Measurements from ENCODE around the gene RNF141.

RNF141 gene

GRCh38 chr11:10540915-10541560 is at the start of gene RNF141:
TSS of gene RNF141 (minus strand) at chr11:10541187. CDS start at chr11:10534158, 7,029 bp downstream.
- DNase-seq (ENCODE audit: low read depth): peak; percentile 96

GRCh38 chr11:10590218-10590915 is 49.4 kb upstream of the RNF141 start:
- DNase-seq (ENCODE audit: low read depth): no peak

GRCh38 chr11:10588904-10589303 is 47.9 kb upstream of the RNF141 start:
- DNase-seq (ENCODE audit: low read depth): no peak

GRCh38 chr11:10587995-10588394 is 47.0 kb upstream of the RNF141 start:
- no peak for DNase-seq (ENCODE audit: low read depth)

GRCh38 chr11:10587388-10587787 is 46.4 kb upstream of the RNF141 start:
- DNase-seq (ENCODE audit: low read depth): no peak

- DNase-seq (ENCODE audit: low read depth): no peak
Observed at GRCh38 chr11:10584071-10584501, 43.1 kb upstream of the RNF141 start.

- no peak for DNase-seq (ENCODE audit: low read depth)
Observed at GRCh38 chr11:10581481-10582019, 40.6 kb upstream of the RNF141 start.

GRCh38 chr11:10580623-10581022 is 39.6 kb upstream of the RNF141 start:
- DNase-seq (ENCODE audit: low read depth): no peak

- no peak for DNase-seq (ENCODE audit: low read depth)
Observed at GRCh38 chr11:10579700-10580099, 38.7 kb upstream of the RNF141 start.

GRCh38 chr11:10576035-10576398 is 35.0 kb upstream of the RNF141 start:
- DNase-seq (ENCODE audit: low read depth): no peak

GRCh38 chr11:10575346-10576034 is 34.5 kb upstream of the RNF141 start:
- DNase-seq (ENCODE audit: low read depth): no peak

GRCh38 chr11:10573556-10573955 is 32.6 kb upstream of the RNF141 start:
- no peak for DNase-seq (ENCODE audit: low read depth)

GRCh38 chr11:10573028-10573427 is 32.0 kb upstream of the RNF141 start:
- DNase-seq (ENCODE audit: low read depth): no peak

GRCh38 chr11:10572533-10572932 is 31.5 kb upstream of the RNF141 start:
- no peak for DNase-seq (ENCODE audit: low read depth)

- no peak for DNase-seq (ENCODE audit: low read depth)
Observed at GRCh38 chr11:10568486-10568941, 27.5 kb upstream of the RNF141 start, which contains the start of gene LYVE1. TSS of gene LYVE1 (minus strand) at chr11:10568665. CDS start at chr11:10568532, 133 bp downstream.

GRCh38 chr11:10567446-10567845 is 26.5 kb upstream of the RNF141 start:
- no peak for DNase-seq (ENCODE audit: low read depth)

- DNase-seq (ENCODE audit: low read depth): no peak
Observed at GRCh38 chr11:10566257-10566957, 25.4 kb upstream of the RNF141 start.

GRCh38 chr11:10565493-10565892 is 24.5 kb upstream of the RNF141 start:
- DNase-seq (ENCODE audit: low read depth): no peak

- no peak for DNase-seq (ENCODE audit: low read depth)
Observed at GRCh38 chr11:10564696-10565318, 23.8 kb upstream of the RNF141 start.

GRCh38 chr11:10564030-10564429 is 23.0 kb upstream of the RNF141 start:
- no peak for DNase-seq (ENCODE audit: low read depth)

GRCh38 chr11:10561947-10562346 is 21.0 kb upstream of the RNF141 start:
- no peak for DNase-seq (ENCODE audit: low read depth)
